ENCODE measurements around the gene PBRM1. TPM values are rescaled to one million over a fixed set of nuclear protein-coding genes. Genes with fewer than 3 reads are reported as not detected.
A peak's percentile ranks its signal among the peaks of the same experiment; 100 is the strongest.

The PBRM1 gene
- total and polyA plus RNA-seq, 2 of the 13 experiments (the other 11 are each of a cell fraction or from before 2014, with no cell fraction given) = 10.9 to 33.2 TPM

GRCh38 chr3:52519445-52520140, 166.1 kb downstream of the PBRM1 start:
- no TSS peak for BruUV-seq (replicated peaks)

More at GRCh38 chr3:52519445-52520140, 166.1 kb downstream of the PBRM1 start:
- peaks cover 13 to 37% of the 10 kb centered on the region in 2 experiments for H3K27me3 ChIP-seq (ENCODE audit: control insufficient read depth in 1 of 2, insufficient read depth in 2 of 2, low read length in 2 of 2)
- peaks cover 24% of the 10 kb centered on the region for H3K4me1 ChIP-seq (ENCODE audit: insufficient read depth, low read length)
- in situ Hi-C loops (cut with HindIII; ENCODE audit: extremely low pct_ligation_motif_present, low pct_unique_long_range_greater_than_20kb) = no loop called here
- POLR2A ChIA-PET = interaction anchor here (1.4 kb wide), 1 partner anchor 13 kb away, joined by 5 read pairs; no protein-coding TSS in a partner anchor
- WGBS (ENCODE audit: low lambda C conversion rate) = 19% methylated on average over 7 of the region's 22 CpGs
- TF ChIP-seq ZNF280B (CRISPR knock-in tag; IDR thresholded peaks at IDR 0.05; ENCODE audit: borderline replicate concordance) (0 out of 2 replicates have a peak, but pooled peaks have one; percentile 12), ZNF512 (CRISPR knock-in tag; IDR thresholded peaks at IDR 0.05) (no peak), MNT (IDR thresholded peaks at IDR 0.05) (peak; percentile 82), HNF4G (IDR thresholded peaks at IDR 0.05; ENCODE audit: borderline replicate concordance, low read depth, low read length) (no peak), HNF4G (CRISPR knock-in tag; IDR thresholded peaks at IDR 0.05; ENCODE audit: borderline replicate concordance, low read depth) (no peak), ZFX (CRISPR knock-in tag; IDR thresholded peaks at IDR 0.05; ENCODE audit: low read depth) (peak; percentile 11; the same call in 1 of the 2 replicates)
- H3K79me2 ChIP-seq (ENCODE audit: insufficient read depth, low read length) = no peaks in the 10 kb centered on the region
- H3K27ac ChIP-seq (ENCODE audit: extremely low read length, insufficient read depth, low read length) = no peak overlapping the region
- FAIRE-seq = no peak
- peaks cover 4 to 9% of the 10 kb centered on the region in 2 experiments; a peak in 3 of 5 replicates for H3K36me3 ChIP-seq (replicated peaks in 1 of 2; ENCODE audit: control insufficient read depth in 1 of 2, insufficient read depth in 2 of 2, low read length in 2 of 2)
- no peaks in the 10 kb centered on the region for H3K9me3 ChIP-seq (ENCODE audit: low read length)
- H4K20me1 ChIP-seq (ENCODE audit: insufficient read depth, low read length) = no peaks in the 10 kb centered on the region
- intact Hi-C loops (cut with micrococcal nuclease; ENCODE audit: unreplicated experiment) = no loop called here
- H3K4me2 ChIP-seq (ENCODE audit: low read depth, low read length) = no peak overlapping the region
- H3K4me3 ChIP-seq (replicated peaks in 1 of 3; ENCODE audit: insufficient read depth in 1 of 3, low read depth in 2 of 3, low read length in 3 of 3) = no peak overlapping the region
- no peak for ATAC-seq
- DNase-seq (ENCODE audit: low spot score) = no peak
- CTCF ChIA-PET (ENCODE audit: low intra/inter-chr PET ratio, low total read pairs) = no interaction called here
- H2AFZ ChIP-seq (ENCODE audit: low read length) = no peak overlapping the region
- H3K9ac ChIP-seq (ENCODE audit: insufficient read depth, low read depth, low read length) = no peak overlapping the region
